ENCODE measurements around the gene POLG.

DNA sequence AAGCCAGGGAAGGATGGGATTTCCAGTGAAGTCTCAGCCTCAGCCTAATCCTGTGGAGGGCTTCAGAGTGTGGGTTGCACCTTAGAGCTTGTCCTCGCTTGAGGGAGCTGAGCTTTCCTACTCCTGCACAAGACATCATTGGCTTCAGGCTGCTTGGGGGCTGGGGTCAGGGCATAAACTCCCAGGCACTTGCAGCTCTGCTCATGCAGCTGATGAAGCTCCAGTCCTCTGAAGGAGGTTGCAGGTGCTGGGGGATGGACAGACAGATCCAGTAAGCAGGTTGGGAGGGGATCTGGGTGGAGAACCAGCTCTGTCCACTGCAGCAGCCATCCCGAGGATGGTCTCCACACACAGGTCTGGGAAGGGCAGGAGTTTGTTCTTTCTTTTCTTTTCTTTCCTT lies 19.4 kb upstream of the POLG start:
- TF ChIP-seq CEBPB (IDR thresholded peaks at IDR 0.05) (no peak), CBX2 (IDR thresholded peaks at IDR 0.05; ENCODE audit: borderline replicate concordance, low read depth) (no peak), CHD2 (IDR thresholded peaks at IDR 0.05; ENCODE audit: low read length, partially characterized antibody) (no peak), POLR2A (IDR thresholded peaks at IDR 0.05; ENCODE audit: low read length) (no peak), RFX5 (IDR thresholded peaks at IDR 0.05) (no peak)
- TF ChIP-seq, protein P1, sequence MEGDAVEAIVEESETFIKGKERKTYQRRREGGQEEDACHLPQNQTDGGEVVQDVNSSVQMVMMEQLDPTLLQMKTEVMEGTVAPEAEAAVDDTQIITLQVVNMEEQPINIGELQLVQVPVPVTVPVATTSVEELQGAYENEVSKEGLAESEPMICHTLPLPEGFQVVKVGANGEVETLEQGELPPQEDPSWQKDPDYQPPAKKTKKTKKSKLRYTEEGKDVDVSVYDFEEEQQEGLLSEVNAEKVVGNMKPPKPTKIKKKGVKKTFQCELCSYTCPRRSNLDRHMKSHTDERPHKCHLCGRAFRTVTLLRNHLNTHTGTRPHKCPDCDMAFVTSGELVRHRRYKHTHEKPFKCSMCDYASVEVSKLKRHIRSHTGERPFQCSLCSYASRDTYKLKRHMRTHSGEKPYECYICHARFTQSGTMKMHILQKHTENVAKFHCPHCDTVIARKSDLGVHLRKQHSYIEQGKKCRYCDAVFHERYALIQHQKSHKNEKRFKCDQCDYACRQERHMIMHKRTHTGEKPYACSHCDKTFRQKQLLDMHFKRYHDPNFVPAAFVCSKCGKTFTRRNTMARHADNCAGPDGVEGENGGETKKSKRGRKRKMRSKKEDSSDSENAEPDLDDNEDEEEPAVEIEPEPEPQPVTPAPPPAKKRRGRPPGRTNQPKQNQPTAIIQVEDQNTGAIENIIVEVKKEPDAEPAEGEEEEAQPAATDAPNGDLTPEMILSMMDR (IDR thresholded peaks at IDR 0.05) = no peak
- TF ChIP-seq, protein P2, sequence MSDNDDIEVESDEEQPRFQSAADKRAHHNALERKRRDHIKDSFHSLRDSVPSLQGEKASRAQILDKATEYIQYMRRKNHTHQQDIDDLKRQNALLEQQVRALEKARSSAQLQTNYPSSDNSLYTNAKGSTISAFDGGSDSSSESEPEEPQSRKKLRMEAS (IDR thresholded peaks at IDR 0.05) = no peak
